Aorta (tissue), 5 donors: ENCODE data around the gene KMT2E. TPM values are rescaled to one million over a fixed set of nuclear protein-coding genes. Genes with fewer than 3 reads are reported as not detected.
"Not testable (repeated sequence)": the region's sequence is repeated elsewhere in the genome, so short reads cannot be mapped to it uniquely, and the experiment has no call there.

Source experiments
- ATAC-seq: fragments of 200-7000 bp; cut with Tn5 transposase; one replicate; pipeline ENCODE4 v1.9.1; 2022; ENCODE audit warnings: moderate library complexity; ENCODE audit not compliant: low FRiP score
- DNase-seq, 2 donors: peaks; one replicate each; pipeline ENCODE4 v3.0.0-alpha.2; 2020
- H3K27ac ChIP-seq, 2 donors: one replicate each; pipeline ENCODE4 v1.5.1; 2013; ENCODE audit warnings: low read length in 2 of 2, mild to moderate bottlenecking in 2 of 2, moderate library complexity in 2 of 2, control low read depth in 1 of 2, inconsistent platforms in 1 of 2, low read depth in 1 of 2
- H3K27me3 ChIP-seq, 2 donors: one replicate each; pipeline ENCODE4 v1.6.1; 2013; ENCODE audit warnings: control low read depth in 1 of 2, low read length in 1 of 2, mild to moderate bottlenecking in 1 of 2, moderate library complexity in 1 of 2; ENCODE audit not compliant: insufficient read depth in 2 of 2, control insufficient read depth in 1 of 2
- H3K36me3 ChIP-seq, 2 donors: one replicate each; pipeline ENCODE4 v1.6.1; 2013; ENCODE audit warnings: control low read depth in 1 of 2, low read length in 1 of 2, mild to moderate bottlenecking in 1 of 2; ENCODE audit not compliant: insufficient read depth in 2 of 2, control insufficient read depth in 1 of 2
- H3K4me1 ChIP-seq, 2 donors: one replicate each; pipeline ENCODE4 v1.6.1; 2013; ENCODE audit warnings: low read length in 2 of 2, control low read depth in 1 of 2, mild to moderate bottlenecking in 1 of 2, moderate library complexity in 1 of 2; ENCODE audit not compliant: insufficient read depth in 2 of 2, control insufficient read depth in 1 of 2
- H3K4me3 ChIP-seq, 2 donors: one replicate each; pipeline ENCODE4 v1.5.1; 2013; ENCODE audit warnings: low read length in 2 of 2, control low read depth in 1 of 2, mild to moderate bottlenecking in 1 of 2
- H3K9me3 ChIP-seq: one replicate; pipeline ENCODE4 v1.6.1; 2013; ENCODE audit warnings: mild to moderate bottlenecking, low read length; ENCODE audit not compliant: control insufficient read depth
- WGBS, 2 donors: extraction: QIAGEN DNeasy Blood & Tissue Kit; methylation state at CpG; one replicate each; pipeline ENCODE4 v1.1.7; 2013; 5-methylcytosine and 5-hydroxymethylcytosine counted together
- intact Hi-C, 2 donors: fragments of 100-400 bp; cut with DNase I; formaldehyde crosslinking; loops; one replicate each; pipeline versions ENCODE4 v1.14.2 to v1.15.0; 2022
- polyA plus RNA-seq, 2 donors: library from polyadenylated mRNA; stranded (reverse); fragments of 200-250 nt; gene quantifications; one replicate each; pipeline ENCODE4 v1.2.3, GENCODE V29; 2013
- total RNA-seq, 2 donors: library from RNA; stranded (reverse); fragmentation: NEBNext Ultra II Directional; extraction: Animal tissue kit (Norgen Biotek cat#: 25700); gene quantifications; one replicate each; pipeline ENCODE4 v1.2.1, GENCODE V29; 2021
- donor health status: healthy with polysubstance abuse.
- donor health status: Bipolar disorder and iron deficiency.
- donor health status: DM: no; HTN: no; CAD: no.
- donor health status: DM: no; HTN: no; CAD: no.
- donor health status: DM: yes; HTN: yes; CAD: no.

KMT2E gene
- total and polyA plus RNA-seq, 4 donors: 16.5 to 156 (median 84.0) TPM

DNA sequence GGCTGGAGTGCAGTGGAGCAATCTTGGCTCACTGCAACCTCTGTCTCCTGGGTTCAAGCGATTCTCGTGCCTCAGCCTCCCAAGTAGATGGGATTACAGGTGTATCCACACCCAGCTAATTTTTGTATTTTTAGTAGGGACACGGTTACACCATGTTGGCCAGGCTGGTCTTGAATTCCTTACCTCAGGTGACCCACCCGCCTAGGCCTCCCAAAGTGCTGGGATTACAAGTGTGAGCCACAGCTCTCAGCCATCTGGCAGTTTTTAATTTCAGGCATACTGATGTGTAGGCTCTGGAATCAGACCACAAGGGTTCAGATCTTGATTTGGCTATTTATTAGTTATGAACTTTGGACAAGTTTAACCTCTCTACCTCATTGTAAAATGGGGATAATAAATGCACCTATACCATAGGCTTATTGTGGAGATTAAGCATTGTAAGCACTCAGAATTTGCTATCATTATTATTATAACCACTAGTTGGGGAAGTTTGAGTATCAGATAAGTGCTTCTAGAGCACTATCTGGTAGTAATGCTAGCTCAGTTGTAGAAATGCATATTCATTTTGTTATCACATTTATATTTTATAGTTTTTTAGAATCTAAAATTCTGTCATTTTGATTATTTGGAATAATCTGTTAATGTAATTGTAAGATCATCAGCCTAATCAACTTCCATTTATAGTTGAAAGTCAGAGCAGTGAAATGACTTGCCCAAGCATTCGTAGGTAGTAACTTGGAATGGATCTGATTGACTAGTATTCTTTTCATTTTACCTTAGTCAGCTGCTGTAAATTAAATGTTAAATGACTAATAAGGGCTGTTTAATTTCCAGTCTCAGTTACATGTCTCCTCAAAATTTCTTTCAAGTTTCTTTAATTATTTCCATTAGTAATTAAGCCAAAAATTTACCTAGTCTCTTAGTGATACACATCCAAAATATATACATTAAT lies 22.5 kb downstream of the KMT2E start:
- no peak overlapping the region for H3K4me3 ChIP-seq
- no peaks in the 10 kb centered on the region for H3K36me3 ChIP-seq
- intact Hi-C loops: no loop called here
- no peaks in the 10 kb centered on the region for H3K9me3 ChIP-seq
- 45 to 50% methylated on average over 5 of the region's 5 CpGs for WGBS, 2 donors
- DNase-seq (peak in 1 of 2 donors; percentile 27), ATAC-seq (no peak)
- H3K4me1 ChIP-seq: peaks cover 0 to 5% of the 10 kb centered on the region in 2 donors
- H3K27ac ChIP-seq: no peak overlapping the region
- no peaks in the 10 kb centered on the region for H3K27me3 ChIP-seq

- no peak overlapping the region for H3K27ac ChIP-seq
- peaks cover 0 to 5% of the 10 kb centered on the region in 2 donors for H3K4me1 ChIP-seq
- H3K36me3 ChIP-seq: no peaks in the 10 kb centered on the region
- 49 to 52% methylated on average over 2 of the region's 2 CpGs for WGBS, 2 donors
- no peaks in the 10 kb centered on the region for H3K27me3 ChIP-seq
- ATAC-seq: no peak
- no peaks in the 10 kb centered on the region for H3K9me3 ChIP-seq
- no peak overlapping the region for H3K4me3 ChIP-seq
- intact Hi-C loops: no loop called here
- DNase-seq: no peak
Measured at GRCh38 chr7:105037319-105037718, 23.3 kb downstream of the KMT2E start.

- WGBS, 2 donors: 93 to 99% methylated on average over 2 of the region's 2 CpGs
- DNase-seq (no peak), ATAC-seq (no peak)
- intact Hi-C loops: no loop called here
- Histone ChIP-seq H3K36me3 (peaks cover 0 to 3% of the 10 kb centered on the region in 2 donors), H3K27ac (no peak overlapping the region), H3K4me1 (peaks cover 4 to 5% of the 10 kb centered on the region in 2 donors), H3K4me3 (no peak overlapping the region), H3K9me3 (no peaks in the 10 kb centered on the region), H3K27me3 (no peaks in the 10 kb centered on the region)
Measured at GRCh38 chr7:105044449-105045070, 30.6 kb downstream of the KMT2E start.

GRCh38 chr7:105046414-105046813 lies 32.4 kb downstream of the KMT2E start:
- DNase-seq: no peak
- H3K27me3 ChIP-seq: no peaks in the 10 kb centered on the region
- peaks cover 4 to 5% of the 10 kb centered on the region in 2 donors for H3K4me1 ChIP-seq
- WGBS, 2 donors: 2 to 7% methylated on average over 1 of the region's 1 CpG
- no peak overlapping the region for H3K4me3 ChIP-seq
- ATAC-seq: no peak
- peaks cover 0 to 3% of the 10 kb centered on the region in 2 donors for H3K36me3 ChIP-seq
- H3K27ac ChIP-seq: no peak overlapping the region
- no peaks in the 10 kb centered on the region for H3K9me3 ChIP-seq
- intact Hi-C loops: no loop called here

- Histone ChIP-seq H3K4me3 (no peak overlapping the region), H3K27me3 (no peaks in the 10 kb centered on the region), H3K27ac (peak overlapping the region; percentile 19 to 52), H3K9me3 (no peaks in the 10 kb centered on the region), H3K36me3 (peaks cover 0 to 3% of the 10 kb centered on the region in 2 donors), H3K4me1 (peaks cover 4 to 5% of the 10 kb centered on the region in 2 donors)
- intact Hi-C loops: no loop called here
- 53 to 54% methylated on average over 4 of the region's 4 CpGs for WGBS, 2 donors
- DNase-seq (no peak), ATAC-seq (no peak)
Measured at GRCh38 chr7:105047932-105048331, 33.9 kb downstream of the KMT2E start.

GRCh38 chr7:105050493-105050892 lies 36.5 kb downstream of the KMT2E start:
- WGBS, 2 donors: 95 to 100% methylated on average over 1 of the region's 1 CpG
- ATAC-seq (no peak), DNase-seq (no peak)
- no peaks in the 10 kb centered on the region for H3K27me3 ChIP-seq
- no peaks in the 10 kb centered on the region for H3K36me3 ChIP-seq
- H3K4me1 ChIP-seq: peaks cover 4 to 5% of the 10 kb centered on the region in 2 donors
- intact Hi-C loops: no loop called here
- no peaks in the 10 kb centered on the region for H3K9me3 ChIP-seq
- no peak overlapping the region for H3K27ac ChIP-seq
- no peak overlapping the region for H3K4me3 ChIP-seq

DNA sequence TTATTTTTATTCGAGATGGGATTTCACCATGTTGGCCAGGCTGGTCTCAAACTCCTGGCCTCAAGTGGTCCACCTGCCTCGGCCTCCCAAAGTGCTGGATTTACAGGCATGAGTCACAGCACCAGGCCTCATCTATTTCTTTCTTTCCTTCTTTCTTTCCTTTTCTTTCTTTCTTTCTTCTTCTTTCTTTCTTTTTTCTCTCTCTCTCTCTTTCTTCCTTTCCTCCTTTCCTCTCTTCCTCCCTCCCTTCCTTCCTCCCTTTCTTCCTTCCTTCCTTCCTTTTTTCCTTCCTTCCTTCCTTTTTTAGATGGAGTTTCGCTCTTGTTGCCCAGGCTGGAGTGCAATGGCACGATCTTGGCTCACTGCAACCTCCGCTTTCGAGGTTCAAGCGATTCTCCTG lies 36.9 kb downstream of the KMT2E start:
- H3K9me3 ChIP-seq, ATAC-seq, DNase-seq, intact Hi-C loops, H3K4me1 ChIP-seq, H3K4me3 ChIP-seq, H3K27me3 ChIP-seq, H3K36me3 ChIP-seq, H3K27ac ChIP-seq: not testable (repeated sequence)
- WGBS, 2 donors: 93 to 96% methylated on average over 7 of the region's 7 CpGs

DNA sequence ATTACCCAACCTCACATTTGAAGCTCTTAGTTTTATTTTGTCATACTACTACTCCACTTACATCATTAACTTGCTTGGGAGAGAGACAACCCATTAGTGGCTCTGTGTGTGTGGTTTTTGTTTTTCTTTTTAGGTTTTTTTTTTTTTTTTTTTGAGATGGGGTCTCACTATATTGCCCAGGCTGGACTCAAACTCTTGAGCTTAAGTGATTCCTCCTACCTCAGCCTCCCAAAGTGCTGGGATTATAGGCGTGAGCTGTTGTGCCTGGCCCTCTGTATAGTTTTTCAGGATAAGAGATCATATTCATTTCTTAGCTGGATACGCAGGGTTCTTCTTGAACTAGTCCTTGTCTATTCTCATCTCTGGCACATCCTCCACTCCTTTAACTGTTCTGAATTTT lies 41.1 kb downstream of the KMT2E start:
- H3K27ac ChIP-seq: no peak overlapping the region
- no peak overlapping the region for H3K4me3 ChIP-seq
- H3K36me3 ChIP-seq: peaks cover 0 to 1% of the 10 kb centered on the region in 2 donors
- H3K27me3 ChIP-seq: no peaks in the 10 kb centered on the region
- ATAC-seq (no peak), DNase-seq (no peak)
- no peaks in the 10 kb centered on the region for H3K9me3 ChIP-seq
- peaks cover 0 to 1% of the 10 kb centered on the region in 2 donors for H3K4me1 ChIP-seq
- intact Hi-C loops: no loop called here
- WGBS, 2 donors: 90 to 94% methylated on average over 2 of the region's 2 CpGs
